K562 (cell line): ENCODE measurements around the gene FAM167B. TPM values are rescaled to one million over a fixed set of nuclear protein-coding genes. Genes with fewer than 3 reads are reported as not detected.

Experiments
- ARID3B ChIP-seq: fragments of 250-450 bp; sonication (Bioruptor Pico); IDR thresholded peaks from 2 replicates; pipeline ENCODE4 v1.4.0; 2020; ENCODE audit warnings: borderline replicate concordance
- ASH1L ChIP-seq: fragments of 450-650 bp; IDR thresholded peaks from 2 replicates; pipeline ENCODE4 v1.6.1; 2018; ENCODE audit warnings: borderline replicate concordance, mild to moderate bottlenecking, low read depth; ENCODE audit not compliant: partially characterized antibody
- CUX1 ChIP-seq: fragments of 200-800 bp; sonication (Bioruptor generic); IDR thresholded peaks from 2 replicates; pipeline ENCODE4 v1.6.1; 2016; ENCODE audit warnings: missing genetic modification characterization, missing compliant biosample characterization
- DACH1 ChIP-seq: fragments of 450-650 bp; IDR thresholded peaks from 2 replicates; pipeline ENCODE4 v1.6.1; 2018; ENCODE audit not compliant: partially characterized antibody
- DIDO1 ChIP-seq: fragments of 450-650 bp; IDR thresholded peaks from 2 replicates; pipeline ENCODE4 v1.6.1; 2016; ENCODE audit warnings: low read depth, missing biosample characterization, missing genetic modification characterization
- ELK1 ChIP-seq: sonication (generic); formaldehyde crosslinking; IDR thresholded peaks from 2 replicates; pipeline ENCODE4 v1.8.1; 2022; ENCODE audit warnings: missing genetic modification reagents
- FOXK2 ChIP-seq, 2 experiments: fragments of 450-650 bp; IDR thresholded peaks in 1 of 2; conservative IDR thresholded peaks in 1 of 2; 2 replicates each; pipeline ENCODE4 v1.6.1; 2016; ENCODE audit warnings: low read depth in 2 of 2, mild to moderate bottlenecking in 1 of 2
- HDAC2 ChIP-seq: fragments of 450-650 bp; IDR thresholded peaks from 2 replicates; pipeline ENCODE4 v1.6.1; 2016; ENCODE audit warnings: mild to moderate bottlenecking
- JUNB ChIP-seq: fragments of 450-650 bp; formaldehyde crosslinking; conservative IDR thresholded peaks from 2 replicates; pipeline ENCODE4 v1.4.0; 2020; ENCODE audit warnings: mild to moderate bottlenecking
- MAFG ChIP-seq: fragments of 450-650 bp; conservative IDR thresholded peaks from 2 replicates; pipeline ENCODE4 v1.6.1; 2016; ENCODE audit warnings: missing genetic modification characterization, missing compliant biosample characterization
- PHB ChIP-seq: fragments of 250-450 bp; sonication (Bioruptor Pico); IDR thresholded peaks from 2 replicates; pipeline ENCODE4 v1.5.0; 2021
- RBM34 ChIP-seq: fragments of 200-400 bp; formaldehyde crosslinking; IDR thresholded peaks from 2 replicates; pipeline ENCODE4 v1.6.1; 2018; ENCODE audit warnings: low read length, borderline replicate concordance; ENCODE audit not compliant: insufficient read depth
- SMARCA4 ChIP-seq: fragments of 450-650 bp; IDR thresholded peaks from 2 replicates; pipeline ENCODE4 v1.6.1; 2016
- SRSF1 ChIP-seq: fragments of 200-400 bp; formaldehyde crosslinking; IDR thresholded peaks from 2 replicates; pipeline ENCODE4 v1.6.1; 2017; ENCODE audit warnings: mild to moderate bottlenecking, low read depth, low read length, moderate library complexity
- STAG1 ChIP-seq: sonication (generic); formaldehyde crosslinking; IDR thresholded peaks from 2 replicates; pipeline ENCODE4 v1.5.0; 2020; ENCODE audit warnings: missing genetic modification reagents, borderline replicate concordance
- ZBTB34 ChIP-seq: fragments of 250-450 bp; sonication (Bioruptor Pico); IDR thresholded peaks from 2 replicates; pipeline ENCODE4 v1.8.0; 2021; ENCODE audit warnings: mild to moderate bottlenecking, moderate library complexity
- ZNF311 ChIP-seq: fragments of 250-450 bp; sonication (Bioruptor Pico); IDR thresholded peaks from 2 replicates; pipeline ENCODE4 v1.4.0; 2020; ENCODE audit warnings: mild to moderate bottlenecking, moderate library complexity
- ZNF77 ChIP-seq: fragments of 250-450 bp; sonication (Bioruptor Pico); IDR thresholded peaks from 2 replicates; pipeline ENCODE4 v1.5.0; 2020
- polyA plus RNA-seq, 8 experiments: library from polyadenylated mRNA; depleted of rRNA in 4 of 8; stranded (reverse) in 5 of 8; unstranded in 3 of 8; fragments of >200 nt; fragmentation: Nextera tagmentation in 2 of 8; fragmentation: Illumina TruSeq in 1 of 8; extraction: Ambion mirVana in 2 of 8; extraction: Trizol in 1 of 8; gene quantifications; 2 replicates each; pipeline versions ENCODE4 v1.2.1 to v1.2.3, GENCODE V29; 2011 to 2014; ENCODE audit warnings: inconsistent platforms in 1 of 8, missing spikeins in 1 of 8
- total RNA-seq, 7 experiments: library from RNA; depleted of rRNA in 6 of 7; stranded (reverse); fragments of >200 nt in 6 of 7; fragmentation: Illumina TruSeq in 2 of 7; extraction: Trizol in 2 of 7; gene quantifications; 2 replicates each; pipeline versions ENCODE4 v1.2.1 to v1.2.3, GENCODE V29; 2011 to 2021; ENCODE audit warnings: low replicate concordance in 1 of 7

Gene FAM167B
- total and polyA plus RNA-seq, 9 of the 15 experiments (the other 6 are each of a cell fraction or from before 2014, with no cell fraction given), result not detected

GRCh38 chr1:32205401-32206370 is 41.3 kb upstream of the FAM167B start, which contains the start of gene IQCC (continued):
- TF ChIP-seq ASH1L (no peak), ELK1 (CRISPR knock-in tag) (no peak), SRSF1 (no peak), ZNF77 (CRISPR knock-in tag) (no peak), RBM34 (no peak), SMARCA4 (0 out of 2 replicates have a peak, but pooled peaks have one; percentile 25), PHB (peak; percentile 80; the same call in 1 of the 2 replicates), FOXK2 (conservative IDR thresholded peaks at IDR 0.05 in 1 of 2, IDR thresholded peaks at IDR 0.05 in 1 of 2; ENCODE audit: low read depth in 2 of 2) (no peak), DACH1 (no peak), JUNB (no peak), CUX1 (CRISPR knock-in tag) (no peak), HDAC2 (0 out of 2 replicates have a peak, but pooled peaks have one; percentile 77), DIDO1 (tag) (peak; percentile 79; the same call in 1 of the 2 replicates), STAG1 (CRISPR knock-in tag) (no peak), ZBTB34 (CRISPR knock-in tag) (no peak), ARID3B (CRISPR knock-in tag) (no peak), MAFG (tag) (no peak), ZNF311 (no peak)
